Kasumi-1 (cell line): Measurements from ENCODE around the gene DNAJB8.

Source experiments
- DNase-seq, 2 experiments: peaks; one replicate each; lab custom pipeline; 2025; lab: John Stamatoyannopoulos, UW

Gene DNAJB8

GRCh38 chr3:128466840-128467541 is at the start of gene DNAJB8:
Gene DNAJB8, minus strand, starts transcription at chr3:128466890. Its CDS starts 3,645 bp downstream, at chr3:128463245.
- no peak for DNase-seq

- no peak for DNase-seq
Observed at GRCh38 chr3:128515967-128516366, 49.3 kb upstream of the DNAJB8 start.

GRCh38 chr3:128508852-128509251 is 42.2 kb upstream of the DNAJB8 start:
- no peak for DNase-seq

- DNase-seq, result no peak
Observed at GRCh38 chr3:128506754-128507153, 40.1 kb upstream of the DNAJB8 start.

GRCh38 chr3:128505771-128506170 is 39.1 kb upstream of the DNAJB8 start:
- peak; percentile 11 to 20 for DNase-seq

- DNase-seq, result no peak
Observed at GRCh38 chr3:128504963-128505730, 38.5 kb upstream of the DNAJB8 start.

- no peak for DNase-seq
Observed at GRCh38 chr3:128504533-128504915, 37.8 kb upstream of the DNAJB8 start.

- no peak for DNase-seq
Observed at GRCh38 chr3:128503751-128504532, 37.3 kb upstream of the DNAJB8 start.

GRCh38 chr3:128503164-128503651 is 36.5 kb upstream of the DNAJB8 start:
- no peak for DNase-seq

- DNase-seq, result no peak
Observed at GRCh38 chr3:128502712-128503111, 36.0 kb upstream of the DNAJB8 start.

- no peak for DNase-seq
Observed at GRCh38 chr3:128501431-128501830, 34.7 kb upstream of the DNAJB8 start.

- no peak for DNase-seq
Observed at GRCh38 chr3:128500556-128500955, 33.9 kb upstream of the DNAJB8 start.

- no peak for DNase-seq
Observed at GRCh38 chr3:128499724-128500275, 33.1 kb upstream of the DNAJB8 start.

- no peak for DNase-seq
Observed at GRCh38 chr3:128498901-128499530, 32.3 kb upstream of the DNAJB8 start.

- no peak for DNase-seq
Observed at GRCh38 chr3:128498127-128498626, 31.5 kb upstream of the DNAJB8 start.

- DNase-seq, result peak; percentile 62 to 71
Observed at GRCh38 chr3:128497305-128498126, 30.8 kb upstream of the DNAJB8 start.

- DNase-seq, result no peak
Observed at GRCh38 chr3:128496602-128497304, 30.1 kb upstream of the DNAJB8 start.

GRCh38 chr3:128496019-128496601 is 29.4 kb upstream of the DNAJB8 start:
- DNase-seq, result no peak

- no peak for DNase-seq
Observed at GRCh38 chr3:128495435-128495970, 28.8 kb upstream of the DNAJB8 start.

GRCh38 chr3:128494367-128494650 is 27.6 kb upstream of the DNAJB8 start:
- no peak for DNase-seq
